Esophagus squamous epithelium (tissue), 5 donors: ENCODE measurements around the gene TLNRD1. TPM values are rescaled to one million over a fixed set of nuclear protein-coding genes. Genes with fewer than 3 reads are reported as not detected.

Experiments used
- DNase-seq: peaks from one replicate; lab custom pipeline; 2025; lab: John Stamatoyannopoulos, UW
- H3K27ac ChIP-seq, 4 donors: fragments of 200-600 bp; sonication (generic); one replicate each; pipeline ENCODE4 v1.5.1; 2016 to 2019; ENCODE audit warnings: mild to moderate bottlenecking in 1 of 4
- H3K27me3 ChIP-seq, 4 donors: fragments of 200-600 bp; sonication (generic); 1 replicate in 3 of 4; 2 replicates in 1 of 4; pipeline versions ENCODE4 v1.5.1 to v1.6.0; 2017 to 2021; ENCODE audit warnings: antibody characterized with exemption in 1 of 4
- H3K36me3 ChIP-seq, 3 donors: fragments of 200-600 bp; sonication (generic); one replicate each; pipeline ENCODE4 v1.5.1; 2016 to 2019
- H3K4me1 ChIP-seq, 3 donors: fragments of 200-600 bp; sonication (generic); one replicate each; pipeline ENCODE4 v1.5.1; 2017 to 2019
- H3K4me3 ChIP-seq, 4 donors: fragments of 200-600 bp; sonication (generic); 1 replicate in 3 of 4; 2 replicates in 1 of 4; pipeline ENCODE4 v1.5.1; 2016 to 2019; ENCODE audit warnings: mild to moderate bottlenecking in 2 of 4, moderate library complexity in 1 of 4
- H3K9me3 ChIP-seq, 3 donors: fragments of 200-600 bp; sonication (generic); one replicate each; pipeline ENCODE4 v1.5.1; 2016 to 2019
- POLR2A ChIP-seq, 4 donors: fragments of 450-650 bp; IDR thresholded peaks; one replicate each; pipeline ENCODE4 v1.6.1; 2017; ENCODE audit warnings: antibody characterized with exemption in 4 of 4, mild to moderate bottlenecking in 4 of 4, moderate library complexity in 3 of 4
- WGBS, 2 donors: methylation state at CpG; one replicate each; pipeline ENCODE4 v1.1.5; 2018; 5-methylcytosine and 5-hydroxymethylcytosine counted together
- intact Hi-C: fragments of 100-400 bp; cut with DNase I; formaldehyde crosslinking; loops from one replicate; pipeline ENCODE4 v1.15.0; 2022
- total RNA-seq, 4 donors: library from RNA; depleted of rRNA; stranded (reverse); fragments of >200 nt; gene quantifications; one replicate each; pipeline ENCODE4 v1.1.0, GENCODE V29; 2016
- TF ChIP-seq, protein P1 (sequence below), 6 experiments: fragments of 450-650 bp in 4 of 6; fragments of 200-600 bp in 2 of 6; sonication (generic) in 2 of 6; IDR thresholded peaks; one replicate each; pipeline ENCODE4 v1.5.1; 2016 to 2019; ENCODE audit warnings: antibody characterized with exemption in 6 of 6, mild to moderate bottlenecking in 4 of 6, moderate library complexity in 4 of 6
- donor health status: DM: yes; HTN: yes; CAD: no.

Gene TLNRD1
- total RNA-seq, 4 donors from 2014 or later = 17.2 to 57.8 (median 22.6) TPM

DNA sequence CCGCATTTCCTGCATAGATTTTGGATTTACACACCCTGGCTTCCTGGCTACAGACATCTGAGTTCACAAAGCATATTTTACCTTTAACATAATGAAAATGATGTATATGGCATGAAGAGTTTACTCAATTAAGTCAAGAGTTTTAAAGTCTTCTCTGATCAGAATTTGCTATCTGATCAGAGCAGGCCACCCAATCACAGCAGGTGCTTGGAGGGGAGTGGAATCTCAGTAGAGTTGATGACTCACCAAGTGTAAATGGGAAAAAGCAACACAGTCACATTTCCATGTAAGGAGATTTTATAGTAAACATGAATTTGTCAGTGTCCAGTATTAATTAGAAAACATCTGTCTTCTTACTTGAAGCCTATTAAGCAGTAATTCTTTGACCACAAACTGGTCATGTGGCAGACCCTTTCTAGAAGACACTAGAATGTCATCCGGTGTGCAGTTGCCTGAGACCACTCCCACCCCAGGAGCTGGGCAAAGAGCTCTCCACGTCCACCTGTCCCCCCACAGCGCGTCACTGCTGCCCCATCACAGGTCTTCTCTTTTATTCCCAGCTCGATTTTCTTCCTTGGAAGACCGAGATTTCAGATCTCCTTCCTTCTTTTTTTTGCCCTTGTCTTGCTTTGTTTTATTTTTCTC is 21.9 kb upstream of the TLNRD1 start:
- Histone ChIP-seq H3K27ac (no peak overlapping the region), H3K9me3 (no peaks in the 10 kb centered on the region), H3K36me3 (peaks cover 0 to 84% (median 6%) of the 10 kb centered on the region in 3 donors), H3K4me3 (no peak overlapping the region), H3K4me1 (peaks cover 0 to 18% (median 0%) of the 10 kb centered on the region in 3 donors), H3K27me3 (no peaks in the 10 kb centered on the region)
- no peak for DNase-seq
- intact Hi-C loops = loop anchor here (10.0 kb wide), 3 partner anchors 286 to 524 kb away; no protein-coding TSS in a partner anchor
- TF ChIP-seq, protein P1, sequence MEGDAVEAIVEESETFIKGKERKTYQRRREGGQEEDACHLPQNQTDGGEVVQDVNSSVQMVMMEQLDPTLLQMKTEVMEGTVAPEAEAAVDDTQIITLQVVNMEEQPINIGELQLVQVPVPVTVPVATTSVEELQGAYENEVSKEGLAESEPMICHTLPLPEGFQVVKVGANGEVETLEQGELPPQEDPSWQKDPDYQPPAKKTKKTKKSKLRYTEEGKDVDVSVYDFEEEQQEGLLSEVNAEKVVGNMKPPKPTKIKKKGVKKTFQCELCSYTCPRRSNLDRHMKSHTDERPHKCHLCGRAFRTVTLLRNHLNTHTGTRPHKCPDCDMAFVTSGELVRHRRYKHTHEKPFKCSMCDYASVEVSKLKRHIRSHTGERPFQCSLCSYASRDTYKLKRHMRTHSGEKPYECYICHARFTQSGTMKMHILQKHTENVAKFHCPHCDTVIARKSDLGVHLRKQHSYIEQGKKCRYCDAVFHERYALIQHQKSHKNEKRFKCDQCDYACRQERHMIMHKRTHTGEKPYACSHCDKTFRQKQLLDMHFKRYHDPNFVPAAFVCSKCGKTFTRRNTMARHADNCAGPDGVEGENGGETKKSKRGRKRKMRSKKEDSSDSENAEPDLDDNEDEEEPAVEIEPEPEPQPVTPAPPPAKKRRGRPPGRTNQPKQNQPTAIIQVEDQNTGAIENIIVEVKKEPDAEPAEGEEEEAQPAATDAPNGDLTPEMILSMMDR (IDR thresholded peaks at IDR 0.05) = no peak
- no peak for TF ChIP-seq POLR2A (IDR thresholded peaks at IDR 0.05)
- 86 to 89% methylated on average over 7 of the region's 7 CpGs for WGBS, 2 donors

DNA sequence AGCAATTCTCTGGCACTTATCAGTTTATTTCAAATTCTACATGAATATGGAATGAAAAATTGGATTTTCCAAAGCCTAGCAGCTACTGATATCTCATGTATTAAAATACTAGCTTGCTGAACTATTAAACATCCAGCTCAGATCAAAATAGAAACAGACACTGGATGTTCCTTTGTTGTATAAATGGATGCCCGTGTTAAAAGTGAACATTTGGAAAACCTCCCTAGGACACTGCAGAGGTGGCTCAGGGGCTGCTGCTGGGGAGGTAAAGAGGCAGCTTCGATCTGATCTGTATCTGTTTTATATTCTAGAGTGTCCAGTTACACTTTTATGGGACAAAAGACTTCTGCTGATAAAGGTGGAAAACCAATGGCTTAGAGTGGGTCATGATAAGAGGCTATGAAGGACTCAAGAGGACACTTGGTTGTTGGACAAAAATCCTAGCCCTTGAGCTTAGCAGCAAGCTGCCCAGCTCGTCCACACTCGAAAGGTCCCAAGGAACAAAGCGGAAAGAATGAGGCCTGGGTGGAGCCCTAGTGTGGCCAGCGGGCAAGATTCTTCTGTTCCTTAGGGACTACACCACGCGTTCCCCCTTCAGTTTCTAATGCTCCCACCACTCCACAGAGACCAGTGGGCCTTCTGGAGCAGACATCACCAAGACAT is 21.1 kb upstream of the TLNRD1 start:
- WGBS, 2 donors = 71 to 83% methylated on average over 7 to 8 of the region's 8 CpGs
- Histone ChIP-seq H3K27ac (no peak overlapping the region), H3K36me3 (peaks cover 0 to 80% (median 6%) of the 10 kb centered on the region in 3 donors), H3K4me3 (no peak overlapping the region), H3K4me1 (peaks cover 0 to 20% (median 0%) of the 10 kb centered on the region in 3 donors), H3K27me3 (no peaks in the 10 kb centered on the region), H3K9me3 (no peaks in the 10 kb centered on the region)
- TF ChIP-seq, protein P1 (IDR thresholded peaks at IDR 0.05) = no peak
- no peak for TF ChIP-seq POLR2A (IDR thresholded peaks at IDR 0.05)
- intact Hi-C loops = loop anchor here (10.0 kb wide), 3 partner anchors 285 to 525 kb away; no protein-coding TSS in a partner anchor
- no peak for DNase-seq

DNA sequence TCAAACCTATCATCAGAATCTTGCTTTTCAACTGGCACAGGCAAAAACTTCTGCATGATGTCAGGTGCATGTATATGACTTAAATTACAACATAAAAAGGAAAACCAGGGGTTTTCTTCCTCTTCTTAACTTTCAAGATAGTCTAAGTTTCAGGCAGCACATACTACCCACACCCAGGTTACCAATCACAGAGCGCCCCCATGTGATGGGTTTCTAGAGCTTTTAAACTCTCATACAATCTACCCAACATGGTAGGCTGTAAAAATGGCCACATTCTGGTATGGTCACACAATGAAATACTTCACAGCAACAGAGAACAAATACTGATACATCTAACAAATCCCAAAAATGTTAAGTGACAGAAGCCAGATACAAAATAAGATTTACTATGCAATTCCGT is 18.5 kb upstream of the TLNRD1 start:
- Histone ChIP-seq H3K9me3 (no peaks in the 10 kb centered on the region), H3K27ac (no peak overlapping the region), H3K4me3 (no peak overlapping the region), H3K36me3 (peaks cover 0 to 66% (median 6%) of the 10 kb centered on the region in 3 donors), H3K4me1 (peaks cover 7 to 42% (median 7%) of the 10 kb centered on the region in 3 donors), H3K27me3 (no peaks in the 10 kb centered on the region)
- 80 to 94% methylated on average over 2 of the region's 2 CpGs for WGBS, 2 donors
- TF ChIP-seq POLR2A (IDR thresholded peaks at IDR 0.05) = no peak
- TF ChIP-seq, protein P1 (IDR thresholded peaks at IDR 0.05) = no peak
- intact Hi-C loops = no loop called here
- DNase-seq = no peak

DNA sequence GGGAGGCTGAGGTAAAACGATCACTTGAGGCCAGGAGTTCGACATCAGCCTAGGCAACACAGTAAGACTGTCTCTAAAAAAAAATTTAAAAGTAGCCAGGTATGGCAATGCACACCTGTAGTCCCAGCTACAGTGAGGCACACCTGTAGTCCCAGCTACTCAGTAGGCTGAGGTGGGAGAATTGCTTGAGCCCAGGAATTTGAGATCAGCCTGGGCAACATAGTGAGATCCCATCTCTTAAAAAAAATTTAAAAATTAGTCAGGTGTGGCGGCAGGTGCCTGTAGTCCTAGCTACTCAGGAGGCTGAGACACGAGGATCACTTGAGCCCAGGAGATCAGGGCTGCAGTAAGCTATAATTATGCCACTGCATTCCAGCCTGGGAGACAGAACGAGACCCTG is 17.9 kb upstream of the TLNRD1 start:
- no peaks in the 10 kb centered on the region for H3K27me3 ChIP-seq
- WGBS, 2 donors = 71 to 78% methylated on average over 5 of the region's 5 CpGs
- intact Hi-C loops = no loop called here
- no peak overlapping the region for H3K4me3 ChIP-seq
- no peak overlapping the region for H3K27ac ChIP-seq
- H3K9me3 ChIP-seq = no peaks in the 10 kb centered on the region
- H3K4me1 ChIP-seq = peaks cover 8 to 42% (median 13%) of the 10 kb centered on the region in 3 donors
- peaks cover 0 to 60% (median 6%) of the 10 kb centered on the region in 3 donors for H3K36me3 ChIP-seq
- TF ChIP-seq, protein P1 (IDR thresholded peaks at IDR 0.05) = no peak
- no peak for TF ChIP-seq POLR2A (IDR thresholded peaks at IDR 0.05)
- DNase-seq = no peak

DNA sequence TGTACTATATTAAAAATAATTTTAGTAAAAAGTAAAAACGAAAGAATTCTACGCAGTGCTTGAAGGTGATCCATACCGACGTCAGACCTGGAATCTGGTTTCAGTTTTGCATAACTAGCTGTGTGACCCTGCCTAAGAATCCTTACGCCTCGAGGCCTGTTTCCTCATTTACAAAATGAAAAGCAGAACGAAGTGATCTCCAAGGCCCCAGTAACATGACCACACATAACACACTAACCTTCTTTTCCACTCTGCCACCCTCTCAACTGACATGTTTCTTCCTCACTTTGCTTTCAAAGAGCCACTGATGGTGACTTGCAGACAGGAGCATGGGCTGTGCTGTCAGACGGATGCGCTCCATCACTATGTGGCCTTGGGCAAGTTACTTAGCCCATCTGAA is 15.9 kb upstream of the TLNRD1 start:
- H3K36me3 ChIP-seq = peaks cover 0 to 40% (median 6%) of the 10 kb centered on the region in 3 donors
- H3K27ac ChIP-seq = peak overlapping the region; percentile 21 to 74 (median 41)
- H3K27me3 ChIP-seq = no peaks in the 10 kb centered on the region
- no peak for DNase-seq
- H3K4me3 ChIP-seq = no peak overlapping the region
- no peaks in the 10 kb centered on the region for H3K9me3 ChIP-seq
- WGBS, 2 donors = 34 to 36% methylated on average over 9 of the region's 9 CpGs
- TF ChIP-seq POLR2A (IDR thresholded peaks at IDR 0.05) = no peak
- TF ChIP-seq, protein P1 (IDR thresholded peaks at IDR 0.05) = no peak
- intact Hi-C loops = no loop called here
- H3K4me1 ChIP-seq = peaks cover 13 to 51% (median 24%) of the 10 kb centered on the region in 3 donors
